Mucosa of gallbladder (tissue), 1 donor: ENCODE measurements around the gene OXNAD1. TPM values are rescaled to one million over a fixed set of nuclear protein-coding genes. Genes with fewer than 3 reads are reported as not detected.

Experiments
- DNase-seq: peaks from one replicate; pipeline ENCODE4 v3.0.0-alpha.2; 2020; ENCODE audit warnings: low spot score
- total RNA-seq: library from RNA; stranded (reverse); gene quantifications from one replicate; pipeline ENCODE4 v1.2.1, GENCODE V29; 2021
- donor health status: DM: no; HTN: no; CAD: no.

OXNAD1 gene
- 15.3 TPM for total RNA-seq

DNA sequence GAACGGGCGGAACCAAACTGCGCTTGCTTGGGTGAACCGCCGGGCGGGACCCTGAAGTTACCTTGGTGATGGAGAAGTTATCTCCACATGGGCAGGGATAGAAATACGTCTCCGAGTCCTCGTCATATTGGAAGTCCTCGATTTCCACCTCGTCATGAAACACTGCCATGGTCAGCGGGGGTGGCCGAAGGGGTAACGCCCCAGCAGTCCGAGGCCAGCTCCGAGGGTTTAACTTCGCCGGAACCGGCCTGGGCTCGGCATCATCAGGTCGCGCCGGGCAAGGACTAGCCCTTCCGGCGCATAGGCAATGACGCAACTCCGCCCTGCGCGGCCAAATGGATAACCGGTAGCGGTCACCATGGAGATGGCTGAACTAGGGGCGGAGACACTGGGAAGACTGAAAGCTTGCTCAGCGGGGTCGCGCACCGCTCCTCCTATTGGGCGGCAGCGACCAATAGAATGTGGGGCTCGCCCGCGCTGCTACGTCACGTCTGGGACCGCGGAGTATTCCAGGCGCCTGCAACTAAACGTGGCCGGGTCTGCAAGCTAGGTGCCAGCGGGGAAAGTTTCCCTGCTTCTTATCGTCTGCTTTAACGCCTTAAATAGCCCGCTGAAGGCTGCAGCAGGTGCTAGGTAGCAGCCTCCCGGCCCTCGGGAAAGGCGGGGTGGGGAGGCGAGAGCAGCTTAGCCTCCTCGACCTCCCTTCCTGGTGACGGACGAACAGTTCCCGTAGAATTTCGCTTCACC, at the start of gene OXNAD1, which contains the start of gene DPH3:
Gene OXNAD1 (plus strand): TSS at position 505 of the 747 bp plus-strand sequence. CDS start 5,741 bp downstream, outside the sequence.
Gene DPH3 (minus strand): TSS at position 236 of the 747 bp plus-strand sequence. CDS start 67 bp downstream, at position 169.
- peak; percentile 100 for DNase-seq

DNA sequence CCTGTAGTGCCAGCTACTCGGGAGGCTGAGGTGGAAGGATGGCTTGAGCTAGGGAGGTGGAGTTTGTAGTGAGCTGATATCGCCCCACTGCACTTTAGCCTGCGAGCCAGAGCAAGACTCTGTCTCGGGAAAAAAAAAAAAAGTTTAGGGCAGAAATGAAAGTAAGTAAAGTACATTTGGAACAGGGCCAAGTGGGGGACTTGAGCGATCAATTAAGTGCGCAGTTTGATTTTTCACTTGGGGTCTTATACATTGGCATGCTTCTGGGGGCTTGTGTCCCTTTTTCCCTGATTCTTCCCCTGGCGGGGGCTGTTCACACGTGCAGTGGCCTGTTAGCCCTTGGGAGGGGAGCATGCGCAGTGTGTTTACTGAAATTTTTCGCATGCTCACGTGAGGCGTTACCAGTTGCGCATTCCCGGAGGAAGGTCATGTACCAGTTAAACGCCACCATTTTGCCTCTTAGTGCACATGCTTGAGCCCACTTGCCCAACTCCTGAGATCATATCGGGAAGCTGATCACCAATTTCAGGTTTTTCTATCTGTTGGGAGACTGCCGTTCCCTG, 48.6 kb upstream of the OXNAD1 start:
- no peak for DNase-seq

GRCh38 chr3:16219777-16220176, 45.2 kb upstream of the OXNAD1 start:
- no peak for DNase-seq

GRCh38 chr3:16221990-16222389, 43.0 kb upstream of the OXNAD1 start:
- no peak for DNase-seq

- DNase-seq, result no peak
These were observed 42.5 kb upstream of the OXNAD1 start for GRCh38 chr3:16222547-16222946.

DNA sequence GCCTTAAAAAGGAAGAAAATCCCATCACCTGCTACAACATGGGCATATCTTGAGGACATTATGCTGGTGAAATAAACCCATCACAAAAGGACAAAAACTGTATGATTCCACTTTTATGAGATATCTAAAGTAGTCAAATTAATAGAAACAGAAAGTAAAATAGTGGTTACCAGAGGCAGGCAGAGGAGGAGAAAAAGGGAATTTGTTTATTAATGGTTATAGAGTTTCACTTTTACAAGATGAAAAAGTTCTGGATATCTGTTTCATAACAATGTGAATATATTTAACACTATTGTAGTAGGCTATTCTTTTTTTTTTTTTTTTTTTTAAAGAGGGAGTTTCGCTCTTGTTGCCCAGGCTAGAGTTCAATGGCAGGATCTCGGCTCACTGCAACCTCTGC, 40.7 kb upstream of the OXNAD1 start:
- no peak for DNase-seq

DNA sequence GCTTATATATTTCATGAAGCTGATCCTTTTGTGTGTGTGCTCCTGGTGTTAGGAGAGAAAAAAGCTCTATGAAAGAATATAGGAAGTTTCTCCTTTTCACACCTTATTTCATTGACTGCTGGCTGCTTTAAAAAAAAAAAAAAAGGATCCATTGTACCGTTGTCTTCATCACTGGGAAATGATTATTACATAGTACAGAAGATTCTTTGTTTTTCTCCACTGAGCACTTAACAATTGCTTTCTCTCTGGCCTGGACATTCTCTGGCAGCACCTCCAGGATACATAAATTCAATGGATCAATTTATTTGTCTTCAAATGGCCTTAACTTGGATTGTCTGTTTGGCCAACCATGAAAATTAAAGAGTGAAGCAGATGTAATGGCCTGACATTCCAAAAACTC, 37.4 kb upstream of the OXNAD1 start:
- no peak for DNase-seq

GRCh38 chr3:16229681-16230080, 35.3 kb upstream of the OXNAD1 start:
- DNase-seq, result no peak

- no peak for DNase-seq
These were observed 33.0 kb upstream of the OXNAD1 start for GRCh38 chr3:16231983-16232382.

DNA sequence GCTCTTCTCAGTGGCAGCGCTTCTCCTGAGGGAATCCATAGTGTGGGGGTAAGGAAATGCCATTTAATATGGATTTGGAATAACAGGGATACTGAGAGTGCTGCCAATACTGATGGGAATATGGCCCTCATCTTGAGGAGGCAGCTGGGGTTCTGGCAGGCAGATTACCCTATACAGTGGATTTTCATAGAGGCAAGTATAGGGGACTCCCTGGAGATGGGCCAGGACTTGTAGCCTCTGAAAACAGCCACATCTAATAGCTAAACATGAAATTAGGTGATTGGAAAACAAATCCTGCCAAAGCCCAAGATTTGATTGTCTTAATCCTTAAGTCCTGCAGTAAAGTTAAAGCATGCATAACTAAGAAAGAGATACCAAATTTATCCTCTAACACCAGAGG, 31.2 kb upstream of the OXNAD1 start:
- no peak for DNase-seq

DNA sequence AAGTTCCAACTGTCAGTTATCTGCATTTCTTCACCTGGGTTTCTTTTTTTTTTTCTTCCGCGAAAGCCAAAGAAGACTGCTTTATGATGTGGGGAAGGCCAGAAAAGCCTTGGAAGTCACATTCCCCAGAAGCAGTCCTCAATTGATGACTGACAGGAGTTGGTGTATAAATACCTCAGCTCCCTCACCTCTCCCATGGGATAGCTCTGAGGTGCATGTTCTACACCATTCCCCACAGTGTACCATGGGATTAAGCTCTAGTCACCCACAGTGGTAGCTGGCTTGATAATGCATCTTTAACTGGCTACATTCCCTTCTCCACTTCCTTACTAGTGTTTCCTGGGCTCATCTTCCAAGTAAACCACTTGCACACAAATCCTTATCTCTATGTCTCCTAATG, 30.7 kb upstream of the OXNAD1 start:
- no peak for DNase-seq

- DNase-seq, result no peak
These were observed 28.9 kb upstream of the OXNAD1 start for GRCh38 chr3:16236030-16236639.

DNA sequence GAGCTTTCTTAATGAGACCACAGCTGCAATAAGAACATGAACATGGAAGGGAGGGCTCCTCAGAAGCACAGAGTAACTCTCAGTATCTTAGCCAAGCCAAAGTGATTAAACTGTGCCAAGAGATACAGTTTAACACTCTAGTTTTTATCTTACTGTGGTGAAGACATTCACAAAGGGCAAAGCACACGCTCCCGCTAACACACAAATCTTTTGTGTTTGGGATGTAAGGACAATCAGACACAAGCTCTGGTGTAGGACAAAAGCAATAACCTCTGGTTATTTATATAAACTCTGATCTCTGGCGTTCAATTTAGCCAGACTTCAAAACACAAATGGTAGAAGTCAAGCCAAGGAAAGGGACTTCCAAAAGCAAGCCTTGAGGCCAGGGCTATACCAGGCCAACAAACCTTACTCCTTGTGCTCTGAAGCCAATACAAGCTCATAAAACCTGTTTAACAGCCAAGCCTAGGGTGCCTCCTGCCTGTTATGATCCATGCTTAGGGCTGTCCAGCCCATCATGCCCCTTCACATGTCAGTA, 28.1 kb upstream of the OXNAD1 start:
- DNase-seq, result no peak

- no peak for DNase-seq
These were observed 25.8 kb upstream of the OXNAD1 start for GRCh38 chr3:16239086-16239770.

- no peak for DNase-seq
These were observed 25.2 kb upstream of the OXNAD1 start for GRCh38 chr3:16239780-16240179.

DNA sequence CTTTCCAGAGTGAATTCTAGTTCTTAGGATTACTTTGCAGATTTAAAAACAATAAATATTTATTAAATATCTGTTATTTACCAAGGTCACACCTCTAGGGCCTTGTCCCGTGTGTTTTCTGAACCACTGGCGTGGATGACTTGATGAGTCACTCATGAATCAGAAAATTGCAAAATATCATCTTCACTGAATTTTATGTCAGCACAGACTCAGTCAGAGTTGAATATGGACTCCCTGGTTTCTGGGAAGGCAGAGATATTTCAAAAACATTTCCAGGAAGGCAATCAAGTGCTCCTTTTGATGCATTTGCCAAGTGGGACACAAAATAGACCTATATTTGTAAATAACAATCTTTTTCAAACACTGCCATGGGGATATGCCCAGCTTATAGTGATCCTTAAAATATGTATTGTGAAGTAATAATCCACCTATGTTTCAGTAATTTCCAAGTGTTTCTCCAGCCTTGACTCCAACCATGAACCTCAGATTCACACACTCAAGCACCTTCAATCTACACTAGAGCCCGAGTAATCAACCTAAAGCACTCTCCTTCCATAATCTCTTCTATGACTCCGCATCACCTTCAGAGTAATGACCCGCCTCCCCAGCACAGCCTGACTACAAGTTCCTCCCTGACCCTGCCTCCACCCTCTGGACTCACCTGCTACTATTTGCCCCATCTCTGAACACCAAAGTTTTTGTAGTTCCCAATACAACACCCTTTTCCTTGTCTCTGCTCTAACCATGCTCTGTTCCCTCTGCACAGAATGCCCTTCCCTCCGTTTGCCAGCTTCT, 24.6 kb upstream of the OXNAD1 start:
- DNase-seq, result no peak

- no peak for DNase-seq
These were observed 23.8 kb upstream of the OXNAD1 start for GRCh38 chr3:16241225-16241624.

GRCh38 chr3:16242177-16242576, 22.8 kb upstream of the OXNAD1 start:
- no peak for DNase-seq

- DNase-seq, result no peak
These were observed 21.1 kb upstream of the OXNAD1 start for GRCh38 chr3:16243706-16244490.

GRCh38 chr3:16245609-16246008, 19.4 kb upstream of the OXNAD1 start:
- DNase-seq, result no peak
